CD14-positive monocyte (primary cell): Measurements from ENCODE around the gene TMEM54. TPM values are rescaled to one million over a fixed set of nuclear protein-coding genes. Genes with fewer than 3 reads are reported as not detected.

Experiments
- DNase-seq, 3 donors: peaks; one replicate each; pipeline ENCODE4 v3.0.0-alpha.2; 2011 to 2022
- H2AFZ ChIP-seq: 2 replicates; pipeline ENCODE4 v1.6.0; 2012; ENCODE audit warnings: mild to moderate bottlenecking, low read depth, low read length, inconsistent platforms; ENCODE audit not compliant: insufficient read depth, poor library complexity, severe bottlenecking
- H3K27ac ChIP-seq, 2 donors: 1 replicate in 1 of 2; 2 replicates in 1 of 2; pipeline ENCODE4 v1.5.1; 2012 to 2013; ENCODE audit warnings: low read length in 2 of 2, control low read depth in 1 of 2, inconsistent platforms in 1 of 2, low read depth in 1 of 2, mild to moderate bottlenecking in 1 of 2
- H3K27me3 ChIP-seq, 2 donors: one replicate each; pipeline versions ENCODE4 v1.6.0 to v1.6.1; 2011 to 2013; ENCODE audit warnings: low read length in 2 of 2; ENCODE audit not compliant: control insufficient read depth in 2 of 2, insufficient read depth in 2 of 2
- H3K36me3 ChIP-seq, 2 donors: replicated peaks in 1 of 2; 1 replicate in 1 of 2; 2 replicates in 1 of 2; pipeline versions ENCODE4 v1.5.1 to v1.6.1; 2012 to 2013; ENCODE audit warnings: low read length in 2 of 2, control low read depth in 1 of 2, inconsistent platforms in 1 of 2, mild to moderate bottlenecking in 1 of 2; ENCODE audit not compliant: insufficient read depth in 2 of 2, control insufficient read depth in 1 of 2
- H3K4me1 ChIP-seq, 2 donors: 1 replicate in 1 of 2; 2 replicates in 1 of 2; pipeline versions ENCODE4 v1.5.1 to v1.6.1; 2012 to 2013; ENCODE audit warnings: low read length in 2 of 2, control low read depth in 1 of 2, inconsistent platforms in 1 of 2, mild to moderate bottlenecking in 1 of 2, moderate library complexity in 1 of 2; ENCODE audit not compliant: insufficient read depth in 2 of 2, control insufficient read depth in 1 of 2
- H3K4me2 ChIP-seq: replicated peaks from 2 replicates; pipeline ENCODE3; 2012; ENCODE audit warnings: low read length, moderate library complexity, mild to moderate bottlenecking; ENCODE audit not compliant: poor library complexity, severe bottlenecking; ENCODE audit errors: extremely low read depth
- H3K4me3 ChIP-seq, 3 experiments: fragments of 200-600 bp in 1 of 3; sonication (generic) in 1 of 3; replicated peaks in 1 of 3; 1 replicate in 2 of 3; 2 replicates in 1 of 3; pipeline ENCODE4 v1.5.1; 2011 to 2013; ENCODE audit warnings: low read length in 3 of 3, mild to moderate bottlenecking in 3 of 3, control low read depth in 2 of 3, low read depth in 2 of 3, inconsistent platforms in 1 of 3, moderate library complexity in 1 of 3
- H3K79me2 ChIP-seq: 2 replicates; pipeline ENCODE4 v1.6.0; 2012; ENCODE audit warnings: mild to moderate bottlenecking, control low read depth, inconsistent platforms, low read length, moderate library complexity; ENCODE audit not compliant: insufficient read depth
- H3K9ac ChIP-seq: 2 replicates; pipeline ENCODE4 v1.6.0; 2017; ENCODE audit warnings: low read length, mild to moderate bottlenecking; ENCODE audit not compliant: insufficient read depth, poor library complexity, severe bottlenecking
- H3K9me3 ChIP-seq, 2 donors: replicated peaks in 1 of 2; 1 replicate in 1 of 2; 2 replicates in 1 of 2; pipeline versions ENCODE4 v1.5.1 to v1.6.1; 2012 to 2013; ENCODE audit warnings: low read length in 2 of 2, control low read depth in 1 of 2; ENCODE audit not compliant: control insufficient read depth in 1 of 2, insufficient read depth in 1 of 2
- H4K20me1 ChIP-seq: 2 replicates; pipeline ENCODE4 v1.6.0; 2012; ENCODE audit warnings: mild to moderate bottlenecking, low read length, control low read depth, moderate library complexity; ENCODE audit not compliant: insufficient read depth
- H3K27ac Mint-ChIP-seq, 7 donors: one replicate each; pipeline ENCODE4 v1.8.0; 2020; ENCODE audit warnings: mild to moderate bottlenecking in 7 of 7, mixed read lengths in 7 of 7, moderate library complexity in 6 of 7, inconsistent platforms in 2 of 7
- H3K27me3 Mint-ChIP-seq, 3 donors: one replicate each; pipeline ENCODE4 v1.8.0; 2021 to 2022; ENCODE audit warnings: low read depth in 3 of 3, mild to moderate bottlenecking in 3 of 3, mixed read lengths in 3 of 3, moderate library complexity in 3 of 3, inconsistent platforms in 1 of 3
- H3K36me3 Mint-ChIP-seq, 2 donors: one replicate each; pipeline ENCODE4 v1.8.0; 2020; ENCODE audit warnings: mixed read lengths in 2 of 2, inconsistent platforms in 1 of 2, mild to moderate bottlenecking in 1 of 2
- H3K4me1 Mint-ChIP-seq: one replicate; pipeline ENCODE4 v1.8.0; 2020; ENCODE audit warnings: mild to moderate bottlenecking, mixed read lengths
- H3K4me3 Mint-ChIP-seq, 2 donors: one replicate each; pipeline ENCODE4 v1.8.0; 2020; ENCODE audit warnings: mild to moderate bottlenecking in 2 of 2, mixed read lengths in 2 of 2, moderate library complexity in 1 of 2
- H3K9me3 Mint-ChIP-seq, 7 donors: one replicate each; pipeline ENCODE4 v1.8.0; 2020 to 2022; ENCODE audit warnings: mixed read lengths in 7 of 7, mild to moderate bottlenecking in 6 of 7, moderate library complexity in 6 of 7, inconsistent platforms in 2 of 7
- CTCF ChIP-seq: fragments of 200-600 bp; IDR thresholded peaks from one replicate; pipeline ENCODE4 v1.8.0; 2022; ENCODE audit warnings: antibody characterized with exemption, mild to moderate bottlenecking
- WGBS: methylation state at CpG from one replicate; pipeline ENCODE4 v1.1.5; 2013; ENCODE audit warnings: missing lambda C conversion rate; ENCODE audit not compliant: insufficient coverage; 5-methylcytosine and 5-hydroxymethylcytosine counted together
- intact Hi-C, 2 donors: fragments of 100-400 bp; cut with micrococcal nuclease; formaldehyde crosslinking; loops; one replicate each; pipeline versions ENCODE4 v1.15.0 to v1.15.1; 2023
- polyA plus RNA-seq, 3 donors: library from polyadenylated mRNA; depleted of rRNA in 1 of 3; unstranded in 2 of 3; stranded (reverse) in 1 of 3; fragments of 300-500 nt in 2 of 3; fragments of >200 nt in 1 of 3; fragmentation: Illumina TruSeq in 2 of 3; gene quantifications; 1 replicate in 2 of 3; 2 replicates in 1 of 3; pipeline ENCODE4 v1.2.3, GENCODE V29; 2012 to 2021

TMEM54 gene
- polyA plus RNA-seq, 3 donors, result 0.08 TPM; not detected in 2

GRCh38 chr1:32926562-32926961, 25.4 kb upstream of the TMEM54 start:
- no peaks in the 10 kb centered on the region for H3K79me2 ChIP-seq
- H3K27ac ChIP-seq, result no peak overlapping the region
- TF ChIP-seq CTCF, result no peak
- H3K27ac Mint-ChIP-seq, result no peak overlapping the region
- H3K9me3 Mint-ChIP-seq, result peaks cover 0 to 20% (median 8%) of the 10 kb centered on the region in 7 donors
- no peak overlapping the region for H2AFZ ChIP-seq
- H3K4me2 ChIP-seq, result no peak overlapping the region
- peak overlapping the region in 1 of 2 donors; percentile 31 for H3K4me3 Mint-ChIP-seq
- H3K4me1 ChIP-seq, result peaks cover 11 to 12% of the 10 kb centered on the region in 2 donors
- peaks cover 3 to 7% of the 10 kb centered on the region in 2 donors for H3K36me3 Mint-ChIP-seq
- no peak overlapping the region for H3K4me3 ChIP-seq
- intact Hi-C loops, result no loop called here
- H3K4me1 Mint-ChIP-seq, result peaks cover 14% of the 10 kb centered on the region
- peaks cover 36 to 52% of the 10 kb centered on the region in 2 donors for H3K27me3 ChIP-seq
- H3K9me3 ChIP-seq, result peaks cover 0 to 18% of the 10 kb centered on the region in 2 donors
- H3K9ac ChIP-seq, result no peak overlapping the region
- no peak for DNase-seq
- H3K36me3 ChIP-seq, result no peaks in the 10 kb centered on the region
- H3K27me3 Mint-ChIP-seq, result peaks cover 44 to 67% (median 53%) of the 10 kb centered on the region in 3 donors
- WGBS, result 100% methylated on average over 1 of the region's 6 CpGs
- H4K20me1 ChIP-seq, result no peaks in the 10 kb centered on the region

GRCh38 chr1:32925403-32926162, 24.4 kb upstream of the TMEM54 start:
- H3K9me3 Mint-ChIP-seq, result peaks cover 0 to 20% (median 8%) of the 10 kb centered on the region in 7 donors
- peaks cover 3 to 7% of the 10 kb centered on the region in 2 donors for H3K36me3 Mint-ChIP-seq
- Histone ChIP-seq H3K9ac (no peak overlapping the region), H3K79me2 (no peaks in the 10 kb centered on the region), H3K4me2 (no peak overlapping the region), H3K36me3 (no peaks in the 10 kb centered on the region), H3K27me3 (peaks cover 36 to 55% of the 10 kb centered on the region in 2 donors), H3K4me1 (peaks cover 11 to 12% of the 10 kb centered on the region in 2 donors), H4K20me1 (no peaks in the 10 kb centered on the region), H3K4me3 (no peak overlapping the region), H2AFZ (peak overlapping the region; percentile 46), H3K27ac (no peak overlapping the region), H3K9me3 (peaks cover 0 to 18% of the 10 kb centered on the region in 2 donors)
- no peak overlapping the region for H3K27ac Mint-ChIP-seq
- peak overlapping the region in 1 of 2 donors; percentile 72 for H3K4me3 Mint-ChIP-seq
- TF ChIP-seq CTCF, result no peak
- 11% methylated on average over 11 of the region's 24 CpGs for WGBS
- DNase-seq, result no peak
- H3K4me1 Mint-ChIP-seq, result peaks cover 14% of the 10 kb centered on the region
- intact Hi-C loops, result no loop called here
- H3K27me3 Mint-ChIP-seq, result peaks cover 49 to 71% (median 54%) of the 10 kb centered on the region in 3 donors
